K562 (cell line): ENCODE results near the gene FOXR2. TPM values are rescaled to one million over a fixed set of nuclear protein-coding genes. Genes with fewer than 3 reads are reported as not detected.

Source experiments
- ATAC-seq: fragments of 200-7000 bp; cut with Tn5 transposase; 3 replicates; pipeline ENCODE4 v1.9.1; 2020; ENCODE audit warnings: moderate library complexity
- BruUV-seq: library from RNA; stranded (reverse); fragments of 400-500 nt; replicated peaks from 2 replicates; lab custom pipeline; 2021; lab: Mats Ljungman, UMichigan
- CTCF ChIA-PET: fragments of 300-600 bp; formaldehyde crosslinking; extraction: SDS; loops from one replicate; lab custom pipeline; 2021; ENCODE audit warnings: low intra/inter-chr PET ratio; lab: Yijun Ruan, JAX
- POLR2A ChIA-PET: fragments of 300-600, 350-650 bp; sonication (Branson Sonifier 250); formaldehyde crosslinking; extraction: SDS; loops from one replicate; lab custom pipeline; 2021; ENCODE audit warnings: antibody characterized with exemption, inconsistent platforms; lab: Yijun Ruan, JAX
- DNase-seq, 4 experiments: peaks; one replicate each; pipeline versions ENCODE4 v3.0.0 to v3.0.0-alpha.2; 2011 to 2018; ENCODE audit warnings: low spot score in 3 of 4, mixed read lengths in 3 of 4; ENCODE audit errors: extremely low read depth in 1 of 4
- FAIRE-seq: peaks from 2 replicates; lab custom pipeline; 2011; peaks lifted over from hg19 to GRCh38; lab: Jason Lieb, UNC
- H2AFZ ChIP-seq: 2 replicates; pipeline ENCODE4 v1.6.0; 2011; ENCODE audit warnings: low read depth, low read length, control low read depth, inconsistent platforms
- H3K27ac ChIP-seq: fragments of 200-600 bp; 3 replicates; pipeline ENCODE4 v1.8.0; 2011; ENCODE audit warnings: low read depth, mild to moderate bottlenecking, control low read depth, inconsistent platforms, low read length, moderate library complexity, mixed read lengths; ENCODE audit errors: extremely low read depth
- H3K27me3 ChIP-seq, 2 experiments: fragments of 300-600 bp in 1 of 2; 2 replicates in 1 of 2; 3 replicates in 1 of 2; pipeline versions ENCODE4 v1.6.0 to v1.8.0; 2011; ENCODE audit warnings: inconsistent platforms in 2 of 2, low read length in 2 of 2, mild to moderate bottlenecking in 1 of 2, mixed read lengths in 1 of 2, moderate library complexity in 1 of 2; ENCODE audit not compliant: control insufficient read depth in 2 of 2, insufficient read depth in 2 of 2
- H3K36me3 ChIP-seq: fragments of 300-600 bp; 3 replicates; pipeline ENCODE4 v1.8.0; 2011; ENCODE audit warnings: mild to moderate bottlenecking, low read length, inconsistent platforms; ENCODE audit not compliant: control insufficient read depth, insufficient read depth
- H3K4me1 ChIP-seq, 2 experiments: fragments of 200-600 bp in 1 of 2; replicated peaks in 1 of 2; 2 replicates in 1 of 2; 3 replicates in 1 of 2; pipeline versions ENCODE4 v1.5.1 to v1.8.0; 2011; ENCODE audit warnings: inconsistent platforms in 2 of 2, low read length in 2 of 2, mild to moderate bottlenecking in 1 of 2, mixed read lengths in 1 of 2, moderate library complexity in 1 of 2; ENCODE audit not compliant: control insufficient read depth in 2 of 2, insufficient read depth in 2 of 2
- H3K4me2 ChIP-seq: 2 replicates; pipeline ENCODE4 v1.6.1; 2011; ENCODE audit warnings: low read length, control low read depth, inconsistent platforms, mixed read lengths; ENCODE audit not compliant: insufficient read depth
- H3K4me3 ChIP-seq: fragments of 200-600 bp; sonication (generic), shearing (Covaris generic); 2 replicates; pipeline ENCODE4 v1.5.1; 2016; ENCODE audit warnings: control low read depth, inconsistent platforms
- H3K79me2 ChIP-seq: fragments of 200-600 bp; 3 replicates; pipeline ENCODE4 v1.8.0; 2011; ENCODE audit warnings: low read length, inconsistent platforms; ENCODE audit not compliant: control insufficient read depth, insufficient read depth
- H3K9ac ChIP-seq, 2 experiments: 2 replicates each; pipeline versions ENCODE4 v1.6.0 to v1.6.1; 2011; ENCODE audit warnings: low read depth in 2 of 2, low read length in 2 of 2, control low read depth in 1 of 2, inconsistent platforms in 1 of 2, mild to moderate bottlenecking in 1 of 2, mixed read lengths in 1 of 2; ENCODE audit not compliant: insufficient read depth in 1 of 2
- H3K9me1 ChIP-seq: one replicate; pipeline ENCODE4 v1.6.0; 2011; ENCODE audit warnings: inconsistent platforms, mild to moderate bottlenecking, low read length, moderate library complexity; ENCODE audit not compliant: control insufficient read depth, insufficient read depth
- H3K9me3 ChIP-seq: replicated peaks from 2 replicates; pipeline ENCODE4 v1.5.1; 2011; ENCODE audit warnings: low read depth, low read length, inconsistent platforms; ENCODE audit not compliant: control insufficient read depth, insufficient read depth
- H4K20me1 ChIP-seq: replicated peaks from 2 replicates; pipeline ENCODE4 v1.6.1; 2011; ENCODE audit warnings: low read length, inconsistent platforms, mixed read lengths; ENCODE audit not compliant: control insufficient read depth, insufficient read depth
- BRD4 ChIP-seq: fragments of 200-600 bp; sonication (generic); IDR thresholded peaks from 2 replicates; pipeline ENCODE4 v1.6.1; 2017; ENCODE audit warnings: inconsistent platforms
- SP2 ChIP-seq: IDR thresholded peaks from 2 replicates; pipeline ENCODE4 v1.6.1; 2011; ENCODE audit warnings: mild to moderate bottlenecking, low read depth, low read length, moderate library complexity; ENCODE audit not compliant: poor library complexity, severe bottlenecking; ENCODE audit errors: extremely low read depth
- ZNF316 ChIP-seq: fragments of 450-650 bp; IDR thresholded peaks from 2 replicates; pipeline ENCODE4 v1.6.1; 2016
- ZNF696 ChIP-seq: fragments of 250-450 bp; sonication (Bioruptor Pico); conservative IDR thresholded peaks from 2 replicates; pipeline ENCODE4 v1.4.0; 2020; ENCODE audit warnings: mild to moderate bottlenecking, moderate library complexity
- WGBS: fragments of 100-300 bp; shearing (Covaris generic); methylation state at CpG from one replicate; pipeline ENCODE4 v1.1.6; 2016; ENCODE audit warnings: low coverage, mixed read lengths; ENCODE audit not compliant: insufficient coverage; ENCODE audit errors: missing lambda C conversion rate; 5-methylcytosine and 5-hydroxymethylcytosine counted together
- in situ Hi-C: fragments of 300-500 bp; cut with MboI; formaldehyde crosslinking; loops from 4 replicates; pipeline ENCODE4 v1.15.0; 2018; ENCODE audit warnings: inconsistent platforms, mixed read lengths
- intact Hi-C: fragments of 100-400 bp; cut with micrococcal nuclease; formaldehyde crosslinking; loops from 2 replicates; pipeline ENCODE4 v1.14.2; 2022
- polyA plus RNA-seq, 8 experiments: library from polyadenylated mRNA; depleted of rRNA in 4 of 8; stranded (reverse) in 5 of 8; unstranded in 3 of 8; fragments of >200 nt; fragmentation: Nextera tagmentation in 2 of 8; fragmentation: Illumina TruSeq in 1 of 8; extraction: Ambion mirVana in 2 of 8; extraction: Trizol in 1 of 8; gene quantifications; 2 replicates each; pipeline versions ENCODE4 v1.2.1 to v1.2.3, GENCODE V29; 2011 to 2014; ENCODE audit warnings: inconsistent platforms in 1 of 8, missing spikeins in 1 of 8
- total RNA-seq, 7 experiments: library from RNA; depleted of rRNA in 6 of 7; stranded (reverse); fragments of >200 nt in 6 of 7; fragmentation: Illumina TruSeq in 2 of 7; extraction: Trizol in 2 of 7; gene quantifications; 2 replicates each; pipeline versions ENCODE4 v1.2.1 to v1.2.3, GENCODE V29; 2011 to 2021; ENCODE audit warnings: low replicate concordance in 1 of 7
- TF ChIP-seq, protein P1 (sequence below): fragments of 200-800 bp; sonication (Bioruptor generic); IDR thresholded peaks from 2 replicates; pipeline ENCODE4 v1.6.1; 2016; ENCODE audit warnings: missing genetic modification characterization, missing compliant biosample characterization
- TF ChIP-seq, protein P2 (sequence below): fragments of 450-650 bp; conservative IDR thresholded peaks from 2 replicates; pipeline ENCODE4 v1.6.1; 2016; ENCODE audit warnings: missing genetic modification characterization, low read depth, mild to moderate bottlenecking, control low read depth, missing compliant biosample characterization

The FOXR2 gene
- total and polyA plus RNA-seq, 9 of the 15 experiments (the other 6 are each of a cell fraction or from before 2014, with no cell fraction given) = 0.03 to 0.40 (median 0.25) TPM; not detected in 2

DNA sequence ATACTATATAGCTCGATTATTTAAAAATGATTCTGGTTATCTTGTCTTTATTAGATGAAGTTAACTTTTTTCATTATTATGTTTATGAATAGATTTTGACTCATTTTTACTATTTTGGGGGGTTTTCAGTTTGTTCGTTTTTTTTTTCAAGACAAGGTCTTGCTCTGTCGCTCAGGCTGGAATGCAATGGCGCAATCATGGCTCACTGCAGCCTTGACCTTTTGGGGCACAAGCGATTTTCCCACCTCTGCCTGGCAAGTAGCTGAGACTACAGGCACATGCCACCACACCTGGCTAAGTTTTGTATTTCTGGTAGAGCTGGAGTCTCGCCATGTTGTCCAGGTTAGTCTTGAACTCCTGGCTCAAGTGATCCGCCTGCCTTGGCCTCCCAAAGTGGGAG lies 24.9 kb upstream of the FOXR2 start (continued):
- TF ChIP-seq SP2 (no peak), BRD4 (no peak)
- TF ChIP-seq, protein P1, sequence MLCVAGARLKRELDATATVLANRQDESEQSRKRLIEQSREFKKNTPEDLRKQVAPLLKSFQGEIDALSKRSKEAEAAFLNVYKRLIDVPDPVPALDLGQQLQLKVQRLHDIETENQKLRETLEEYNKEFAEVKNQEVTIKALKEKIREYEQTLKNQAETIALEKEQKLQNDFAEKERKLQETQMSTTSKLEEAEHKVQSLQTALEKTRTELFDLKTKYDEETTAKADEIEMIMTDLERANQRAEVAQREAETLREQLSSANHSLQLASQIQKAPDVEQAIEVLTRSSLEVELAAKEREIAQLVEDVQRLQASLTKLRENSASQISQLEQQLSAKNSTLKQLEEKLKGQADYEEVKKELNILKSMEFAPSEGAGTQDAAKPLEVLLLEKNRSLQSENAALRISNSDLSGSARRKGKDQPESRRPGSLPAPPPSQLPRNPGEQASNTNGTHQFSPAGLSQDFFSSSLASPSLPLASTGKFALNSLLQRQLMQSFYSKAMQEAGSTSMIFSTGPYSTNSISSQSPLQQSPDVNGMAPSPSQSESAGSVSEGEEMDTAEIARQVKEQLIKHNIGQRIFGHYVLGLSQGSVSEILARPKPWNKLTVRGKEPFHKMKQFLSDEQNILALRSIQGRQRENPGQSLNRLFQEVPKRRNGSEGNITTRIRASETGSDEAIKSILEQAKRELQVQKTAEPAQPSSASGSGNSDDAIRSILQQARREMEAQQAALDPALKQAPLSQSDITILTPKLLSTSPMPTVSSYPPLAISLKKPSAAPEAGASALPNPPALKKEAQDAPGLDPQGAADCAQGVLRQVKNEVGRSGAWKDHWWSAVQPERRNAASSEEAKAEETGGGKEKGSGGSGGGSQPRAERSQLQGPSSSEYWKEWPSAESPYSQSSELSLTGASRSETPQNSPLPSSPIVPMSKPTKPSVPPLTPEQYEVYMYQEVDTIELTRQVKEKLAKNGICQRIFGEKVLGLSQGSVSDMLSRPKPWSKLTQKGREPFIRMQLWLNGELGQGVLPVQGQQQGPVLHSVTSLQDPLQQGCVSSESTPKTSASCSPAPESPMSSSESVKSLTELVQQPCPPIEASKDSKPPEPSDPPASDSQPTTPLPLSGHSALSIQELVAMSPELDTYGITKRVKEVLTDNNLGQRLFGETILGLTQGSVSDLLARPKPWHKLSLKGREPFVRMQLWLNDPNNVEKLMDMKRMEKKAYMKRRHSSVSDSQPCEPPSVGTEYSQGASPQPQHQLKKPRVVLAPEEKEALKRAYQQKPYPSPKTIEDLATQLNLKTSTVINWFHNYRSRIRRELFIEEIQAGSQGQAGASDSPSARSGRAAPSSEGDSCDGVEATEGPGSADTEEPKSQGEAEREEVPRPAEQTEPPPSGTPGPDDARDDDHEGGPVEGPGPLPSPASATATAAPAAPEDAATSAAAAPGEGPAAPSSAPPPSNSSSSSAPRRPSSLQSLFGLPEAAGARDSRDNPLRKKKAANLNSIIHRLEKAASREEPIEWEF = no peak

DNA sequence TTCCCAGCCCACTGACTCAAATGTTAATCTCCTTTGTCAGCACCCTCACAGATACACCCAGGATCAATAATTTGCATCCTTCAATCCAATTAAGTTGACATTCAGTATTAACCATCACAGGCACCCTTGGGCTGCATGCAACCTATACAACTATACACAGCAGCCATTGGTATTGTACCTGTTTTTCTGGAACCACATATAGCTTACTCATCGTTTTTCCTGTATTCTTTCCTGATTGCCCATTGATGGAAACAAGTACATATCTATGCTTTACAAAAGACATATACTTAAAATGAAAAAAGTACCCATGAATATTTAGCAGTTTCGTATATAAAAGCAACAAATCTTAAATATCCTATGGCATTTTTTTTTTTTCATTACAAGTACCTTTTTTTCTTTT lies 3.7 kb upstream of the FOXR2 start:
- Histone ChIP-seq H2AFZ (no peak overlapping the region), H3K9me1 (no peaks in the 10 kb centered on the region), H3K4me3 (no peak overlapping the region), H3K36me3 (no peaks in the 10 kb centered on the region), H3K9me3 (no peaks in the 10 kb centered on the region), H3K27me3 (no peaks in the 10 kb centered on the region), H3K9ac (no peak overlapping the region), H3K27ac (no peak overlapping the region), H4K20me1 (no peaks in the 10 kb centered on the region), H3K79me2 (no peaks in the 10 kb centered on the region), H3K4me2 (no peak overlapping the region), H3K4me1 (no peaks in the 10 kb centered on the region)
- 6% methylated on average over 2 of the region's 2 CpGs for WGBS
- no TSS peak for BruUV-seq
- FAIRE-seq (no peak), ATAC-seq (no peak), DNase-seq (no peak)
- intact Hi-C loops (no loop called here), in situ Hi-C loops (no loop called here)
- ChIA-PET CTCF (no interaction called here), POLR2A (no interaction called here)
- no peak for TF ChIP-seq ZNF696
- TF ChIP-seq ZNF316 = peak; percentile 28; the same call in 1 of the 2 replicates
- TF ChIP-seq, protein P2, sequence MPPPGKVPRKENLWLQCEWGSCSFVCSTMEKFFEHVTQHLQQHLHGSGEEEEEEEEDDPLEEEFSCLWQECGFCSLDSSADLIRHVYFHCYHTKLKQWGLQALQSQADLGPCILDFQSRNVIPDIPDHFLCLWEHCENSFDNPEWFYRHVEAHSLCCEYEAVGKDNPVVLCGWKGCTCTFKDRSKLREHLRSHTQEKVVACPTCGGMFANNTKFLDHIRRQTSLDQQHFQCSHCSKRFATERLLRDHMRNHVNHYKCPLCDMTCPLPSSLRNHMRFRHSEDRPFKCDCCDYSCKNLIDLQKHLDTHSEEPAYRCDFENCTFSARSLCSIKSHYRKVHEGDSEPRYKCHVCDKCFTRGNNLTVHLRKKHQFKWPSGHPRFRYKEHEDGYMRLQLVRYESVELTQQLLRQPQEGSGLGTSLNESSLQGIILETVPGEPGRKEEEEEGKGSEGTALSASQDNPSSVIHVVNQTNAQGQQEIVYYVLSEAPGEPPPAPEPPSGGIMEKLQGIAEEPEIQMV (tag) = no peak
